SU-DHL-6 (cell line): ENCODE measurements around the gene PLEKHA5.

Experiments
- CTCF ChIP-seq: fragments of 200-600 bp; sonication (generic); IDR thresholded peaks from one replicate; pipeline ENCODE4 v1.5.1; 2017; ENCODE audit warnings: antibody characterized with exemption, mild to moderate bottlenecking, low read length, moderate library complexity; ENCODE audit not compliant: insufficient read depth, poor library complexity, severe bottlenecking
- EZH2phosphoT487 ChIP-seq: fragments of 200-600 bp; sonication (generic), shearing (Covaris generic); conservative IDR thresholded peaks from 2 replicates; pipeline ENCODE4 v1.6.1; 2018; ENCODE audit warnings: mild to moderate bottlenecking, antibody characterized with exemption, low read length, moderate library complexity, mixed read lengths

GRCh38 chr12:19209661-19210060, 80.1 kb downstream of the PLEKHA5 start:
- TF ChIP-seq EZH2phosphoT487 (no peak), CTCF (no peak)
